ENCODE measurements around the gene EPHA3. TPM values are rescaled to one million over a fixed set of nuclear protein-coding genes. Genes with fewer than 3 reads are reported as not detected.

EPHA3 gene
- total and polyA plus RNA-seq, 2 of the 4 experiments (the other 2 are of a cell fraction), result 0.10 to 0.18 TPM

GRCh38 chr3:89155811-89156210 is 48.4 kb downstream of the EPHA3 start:
- H3K36me3 ChIP-seq (ENCODE audit: control insufficient read depth, insufficient read depth, low read length), result no peaks in the 10 kb centered on the region
- no peaks in the 10 kb centered on the region for H3K79me1 ChIP-seq (ENCODE audit: low read depth in 1 of 2, low read length in 2 of 2)
- no peak overlapping the region for H3K56ac ChIP-seq (ENCODE audit: extremely low read depth, insufficient read depth, low read length)
- no peak overlapping the region for H2BK20ac ChIP-seq (ENCODE audit: low read depth, low read length)
- H2BK120ac ChIP-seq (ENCODE audit: low read depth, low read length), result no peak overlapping the region
- POLR2A ChIA-PET (ENCODE audit: unreplicated experiment), result no interaction called here
- TF ChIP-seq CEBPB (IDR thresholded peaks at IDR 0.05; ENCODE audit: low read depth, low read length), result no peak
- TF ChIP-seq, protein P1, sequence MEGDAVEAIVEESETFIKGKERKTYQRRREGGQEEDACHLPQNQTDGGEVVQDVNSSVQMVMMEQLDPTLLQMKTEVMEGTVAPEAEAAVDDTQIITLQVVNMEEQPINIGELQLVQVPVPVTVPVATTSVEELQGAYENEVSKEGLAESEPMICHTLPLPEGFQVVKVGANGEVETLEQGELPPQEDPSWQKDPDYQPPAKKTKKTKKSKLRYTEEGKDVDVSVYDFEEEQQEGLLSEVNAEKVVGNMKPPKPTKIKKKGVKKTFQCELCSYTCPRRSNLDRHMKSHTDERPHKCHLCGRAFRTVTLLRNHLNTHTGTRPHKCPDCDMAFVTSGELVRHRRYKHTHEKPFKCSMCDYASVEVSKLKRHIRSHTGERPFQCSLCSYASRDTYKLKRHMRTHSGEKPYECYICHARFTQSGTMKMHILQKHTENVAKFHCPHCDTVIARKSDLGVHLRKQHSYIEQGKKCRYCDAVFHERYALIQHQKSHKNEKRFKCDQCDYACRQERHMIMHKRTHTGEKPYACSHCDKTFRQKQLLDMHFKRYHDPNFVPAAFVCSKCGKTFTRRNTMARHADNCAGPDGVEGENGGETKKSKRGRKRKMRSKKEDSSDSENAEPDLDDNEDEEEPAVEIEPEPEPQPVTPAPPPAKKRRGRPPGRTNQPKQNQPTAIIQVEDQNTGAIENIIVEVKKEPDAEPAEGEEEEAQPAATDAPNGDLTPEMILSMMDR (conservative IDR thresholded peaks at IDR 0.05; ENCODE audit: low read depth, low read length), result no peak
- BruUV-seq (replicated peaks), result no TSS peak
- DNase-seq (no peak), ATAC-seq (ENCODE audit: low read depth) (no peak)
- H3K9ac ChIP-seq (ENCODE audit: low read depth, low read length), result no peak overlapping the region
- H4K91ac ChIP-seq (ENCODE audit: insufficient read depth, low read depth, low read length), result no peak overlapping the region
- H2BK15ac ChIP-seq (ENCODE audit: low read depth, low read length), result no peak overlapping the region
- H3K14ac ChIP-seq (replicated peaks; ENCODE audit: low read depth, low read length), result no peak overlapping the region
- no peaks in the 10 kb centered on the region for H3K27me3 ChIP-seq (ENCODE audit: control insufficient read depth, insufficient read depth, low read length)
- H3K4ac ChIP-seq (ENCODE audit: low read depth, low read length), result no peak overlapping the region
- in situ Hi-C loops (cut with MboI; ENCODE audit: low sequenced_read_pairs), result no loop called here
- no peaks in the 10 kb centered on the region for H3K9me1 ChIP-seq (ENCODE audit: insufficient read depth, low read length)
- no peak overlapping the region for H2BK5ac ChIP-seq (ENCODE audit: low read depth, low read length, poor library complexity, severe bottlenecking)
- H2AFZ ChIP-seq (replicated peaks; ENCODE audit: low read length, poor library complexity), result no peak overlapping the region
- no peak overlapping the region for H2AK5ac ChIP-seq (ENCODE audit: low read depth, low read length)
- no peaks in the 10 kb centered on the region for H3K9me3 ChIP-seq (ENCODE audit: control insufficient read depth, insufficient read depth, low read length)
- CTCF ChIA-PET, result no interaction called here
- H4K8ac ChIP-seq (ENCODE audit: low read depth in 2 of 2, low read length in 2 of 2), result no peak overlapping the region
- dilution Hi-C loops (cut with HindIII; ENCODE audit: low sequenced_read_pairs, unreplicated experiment), result no loop called here
- H2AK9ac ChIP-seq (replicated peaks; ENCODE audit: low read depth, low read length, poor library complexity), result no peak overlapping the region
- H3K27ac ChIP-seq (ENCODE audit: insufficient read depth, low read length), result no peak overlapping the region
- no peak overlapping the region for H3K4me2 ChIP-seq (ENCODE audit: low read depth, low read length)
- no peak overlapping the region for H4K5ac ChIP-seq (ENCODE audit: low read depth, low read length)
- WGBS, 2 experiments (ENCODE audit: extremely low coverage in 2 of 2, insufficient read length in 1 of 2), result 11% methylated on average over 3 of the region's 6 CpGs; no CpG with 5 or more reads in 1 of the 2 experiments
- no peaks in the 10 kb centered on the region for H3K4me1 ChIP-seq (ENCODE audit: control insufficient read depth, insufficient read depth, low read length)
- no peak overlapping the region for H3K4me3 ChIP-seq (ENCODE audit: insufficient read depth, low read depth, low read length)
- no peak overlapping the region for H3K23ac ChIP-seq (ENCODE audit: low read depth, low read length)
- no peak overlapping the region for H3K18ac ChIP-seq (ENCODE audit: low read depth, low read length)
- no peaks in the 10 kb centered on the region for H4K20me1 ChIP-seq (ENCODE audit: insufficient read depth, low read length)
- intact Hi-C loops (cut with micrococcal nuclease), result loop anchor here (5.0 kb wide), 1 partner anchor 51 kb away; no protein-coding TSS in a partner anchor
